Stomach (tissue), 4 donors: ENCODE results near the gene RNF175.

ENCODE experiments used
- CTCF ChIP-seq, 7 experiments: fragments of 450-650 bp in 4 of 7; fragments of 200-600 bp in 3 of 7; sonication (generic) in 3 of 7; IDR thresholded peaks; one replicate each; pipeline ENCODE4 v1.5.1; 2016 to 2019; ENCODE audit warnings: antibody characterized with exemption in 7 of 7, control low read depth in 2 of 7, mild to moderate bottlenecking in 1 of 7
- EP300 ChIP-seq: sonication (generic); formaldehyde crosslinking; IDR thresholded peaks from one replicate; pipeline ENCODE4 v1.6.1; 2017; ENCODE audit warnings: antibody characterized with exemption
- POLR2A ChIP-seq, 4 donors: fragments of 450-650 bp; IDR thresholded peaks; one replicate each; pipeline ENCODE4 v1.6.1; 2016; ENCODE audit warnings: antibody characterized with exemption in 4 of 4, control low read depth in 2 of 4, mild to moderate bottlenecking in 1 of 4, moderate library complexity in 1 of 4
- POLR2AphosphoS5 ChIP-seq, 3 donors: sonication (generic); formaldehyde crosslinking; IDR thresholded peaks; one replicate each; pipeline ENCODE4 v1.6.1; 2016; ENCODE audit warnings: antibody characterized with exemption in 3 of 3

GRCh38 chr4:153663667-153664066 lies 96.2 kb downstream of the RNF175 start:
- no peak for TF ChIP-seq CTCF (IDR thresholded peaks at IDR 0.05)
- no peak for TF ChIP-seq POLR2AphosphoS5 (IDR thresholded peaks at IDR 0.05)
- TF ChIP-seq EP300, result no peak
- TF ChIP-seq POLR2A (IDR thresholded peaks at IDR 0.05), result no peak
